ENCODE data around the gene CPA5.

Gene CPA5

GRCh38 chr7:130397051-130397757 is 52.6 kb downstream of the CPA5 start:
- DNase-seq (ENCODE audit: low read depth in 2 of 2), result no peak

GRCh38 chr7:130397758-130398073 is 53.1 kb downstream of the CPA5 start:
- DNase-seq (ENCODE audit: low read depth in 2 of 2), result no peak

GRCh38 chr7:130398526-130399090 is 54.0 kb downstream of the CPA5 start:
- DNase-seq (ENCODE audit: low read depth in 2 of 2), result no peak

- no peak for DNase-seq (ENCODE audit: low read depth in 2 of 2)
These were observed 55.5 kb downstream of the CPA5 start for GRCh38 chr7:130400120-130400572.

GRCh38 chr7:130401101-130401500 is 56.5 kb downstream of the CPA5 start:
- no peak for DNase-seq (ENCODE audit: low read depth in 2 of 2)

GRCh38 chr7:130401578-130401977 is 57.0 kb downstream of the CPA5 start:
- no peak for DNase-seq (ENCODE audit: low read depth in 2 of 2)

GRCh38 chr7:130405003-130405402 is 60.4 kb downstream of the CPA5 start:
- no peak for DNase-seq (ENCODE audit: low read depth in 2 of 2)

- no peak for DNase-seq (ENCODE audit: low read depth in 2 of 2)
These were observed 64.6 kb downstream of the CPA5 start for GRCh38 chr7:130409067-130409711.

GRCh38 chr7:130409712-130410072 is 65.1 kb downstream of the CPA5 start:
- no peak for DNase-seq (ENCODE audit: low read depth in 2 of 2)

GRCh38 chr7:130410868-130411541 is 66.4 kb downstream of the CPA5 start:
- no peak for DNase-seq (ENCODE audit: low read depth in 2 of 2)

- DNase-seq (ENCODE audit: low read depth in 2 of 2), result no peak
These were observed 68.6 kb downstream of the CPA5 start for GRCh38 chr7:130413201-130413600.

GRCh38 chr7:130415006-130415405 is 70.4 kb downstream of the CPA5 start:
- no peak for DNase-seq (ENCODE audit: low read depth in 2 of 2)

GRCh38 chr7:130417213-130417612 is 72.6 kb downstream of the CPA5 start:
- DNase-seq (ENCODE audit: low read depth in 2 of 2), result no peak

GRCh38 chr7:130418306-130418705 is 73.7 kb downstream of the CPA5 start:
- DNase-seq (ENCODE audit: low read depth in 2 of 2), result no peak

Data from stimulated activated CD8-positive, alpha-beta memory T cell treated with anti-CD3 and anti-CD28 coated beads, Interleukin-15, amount 100 ng/mL, for 4 hours (primary cell).